Ammon's horn (tissue), 1 donor: ENCODE results near the gene C2orf76.
"Not testable (repeated sequence)": the region's sequence is repeated elsewhere in the genome, so short reads cannot be mapped to it uniquely, and the experiment has no call there.

Source experiments
- DNase-seq: peaks from one replicate; pipeline ENCODE4 v3.0.0-alpha.2; 2016; ENCODE audit warnings: low spot score

Gene C2orf76

GRCh38 chr2:119294671-119295070, 72.0 kb downstream of the C2orf76 start:
- DNase-seq = no peak

- no peak for DNase-seq
These were observed 72.7 kb downstream of the C2orf76 start for GRCh38 chr2:119293900-119294299.

GRCh38 chr2:119293254-119293653, 73.4 kb downstream of the C2orf76 start:
- no peak for DNase-seq

DNA sequence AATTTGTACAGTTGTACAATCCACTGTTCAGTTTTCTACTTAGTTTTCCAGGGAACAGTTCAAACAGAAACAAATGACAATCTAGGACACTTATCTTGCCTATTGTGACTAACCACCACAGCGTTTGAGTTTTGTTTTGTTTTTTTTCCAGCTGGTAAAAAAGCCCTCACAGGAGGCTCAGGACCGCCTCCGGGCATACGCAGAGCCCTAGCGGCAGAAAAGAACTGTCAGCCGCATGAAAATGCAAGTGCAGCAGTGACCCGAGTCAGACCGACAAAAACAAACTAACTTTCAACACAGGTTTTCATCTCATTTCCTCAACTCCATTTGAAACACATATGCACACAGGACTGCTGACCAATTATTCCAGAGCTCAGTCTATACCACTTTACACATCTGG, 74.4 kb downstream of the C2orf76 start:
- DNase-seq = peak; percentile 53

DNA sequence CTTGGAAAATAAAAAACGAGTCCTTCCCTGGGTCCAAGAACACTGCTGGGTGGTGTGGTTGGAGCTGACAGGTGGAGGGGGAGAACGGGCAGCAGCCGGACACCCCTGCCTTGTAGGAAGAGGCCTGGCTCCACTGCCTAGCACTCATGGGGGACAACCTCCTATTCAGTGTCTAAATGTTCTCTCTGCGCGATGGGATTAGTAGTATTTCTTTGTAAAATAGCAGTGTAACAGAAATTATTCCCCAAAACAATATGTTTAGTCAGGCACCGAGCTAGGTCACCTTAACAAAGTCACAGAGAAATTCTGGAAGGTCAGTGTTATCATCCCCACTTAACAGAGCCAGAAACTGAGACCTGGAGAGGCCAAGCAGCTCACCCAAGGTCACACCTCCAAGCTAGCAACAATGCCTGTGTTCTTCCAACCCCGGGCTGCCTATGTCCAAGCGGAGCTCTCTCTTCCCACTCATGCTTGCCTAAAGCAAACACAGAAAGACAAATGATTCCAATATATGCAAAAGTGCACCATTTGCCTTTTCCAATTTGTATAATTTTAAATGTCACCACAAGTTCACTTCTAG, 75.0 kb downstream of the C2orf76 start:
- no peak for DNase-seq

DNA sequence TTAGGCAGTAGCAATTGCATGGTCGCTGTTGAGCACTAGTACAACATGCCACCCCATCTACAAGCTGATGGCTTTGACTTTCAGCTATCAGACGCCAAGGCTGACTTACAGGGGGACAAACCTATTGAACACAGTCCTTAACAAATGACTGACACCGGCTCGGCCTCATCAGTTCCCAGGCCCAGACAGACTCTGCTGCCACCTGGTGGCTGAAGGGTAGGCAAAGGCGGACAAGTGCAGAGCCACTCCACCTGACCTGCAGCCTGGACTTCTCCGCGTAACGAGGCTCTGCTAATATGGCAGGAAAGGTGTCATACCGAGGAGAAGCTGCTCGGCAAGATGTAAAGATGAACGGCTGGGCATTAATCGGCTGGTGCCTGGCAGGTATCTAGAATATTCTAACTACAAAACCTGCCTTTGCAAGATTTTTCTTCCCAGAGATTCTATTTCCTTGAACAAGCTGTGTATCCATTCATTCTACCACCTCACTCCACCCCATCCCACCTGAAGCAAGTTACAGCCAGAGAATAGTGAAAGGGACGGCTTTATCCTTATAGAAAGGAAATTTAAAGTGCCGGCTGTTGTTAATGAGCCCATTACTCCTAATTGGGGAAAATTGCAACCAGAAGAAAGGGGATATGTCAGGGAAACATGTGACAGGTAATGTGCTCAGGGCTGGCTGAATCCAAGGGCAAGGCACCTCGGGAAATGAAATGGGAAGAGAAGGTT, 75.6 kb downstream of the C2orf76 start:
- DNase-seq = peak; percentile 76

GRCh38 chr2:119289642-119290041, 77.0 kb downstream of the C2orf76 start:
- DNase-seq = no peak

DNA sequence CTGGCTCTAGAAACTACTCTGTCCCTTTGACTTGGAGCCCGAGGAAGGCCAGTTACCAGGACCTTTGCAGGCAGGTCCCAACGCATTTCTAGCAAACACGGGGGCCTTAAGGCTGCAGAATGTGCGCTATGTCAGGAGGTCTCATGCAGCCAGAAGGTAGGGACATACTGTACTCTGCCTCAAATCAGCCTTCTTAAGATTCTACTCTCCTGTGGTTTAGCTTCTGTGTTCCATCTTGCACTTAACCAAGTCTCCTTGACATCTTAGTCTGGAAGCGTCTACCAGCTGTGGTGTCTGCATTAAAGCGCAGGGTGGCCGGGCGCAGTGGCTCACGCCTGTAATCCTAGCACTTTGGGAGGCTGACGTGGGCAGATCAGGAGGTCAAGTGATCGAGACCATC, 77.5 kb downstream of the C2orf76 start:
- peak; percentile 43 for DNase-seq

DNA sequence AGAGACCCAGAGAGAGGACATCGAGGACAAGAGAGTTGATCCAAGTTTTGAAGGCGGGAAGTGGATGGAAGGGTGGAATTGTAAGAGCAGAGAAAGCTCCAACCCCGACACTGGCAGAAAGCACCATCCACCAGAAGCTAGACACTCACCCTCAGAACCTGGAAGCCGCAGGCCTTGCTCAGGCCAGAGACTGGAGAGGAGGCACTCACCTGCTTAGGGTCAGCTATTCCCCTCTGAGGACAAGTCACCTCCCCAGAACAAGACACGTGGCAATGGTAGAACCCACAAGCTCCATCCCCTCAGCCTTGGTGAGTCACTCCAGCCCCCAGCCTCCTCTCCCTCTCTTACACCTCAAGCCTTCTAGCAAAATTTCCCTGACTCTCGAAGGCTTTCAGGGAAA, 78.1 kb downstream of the C2orf76 start:
- DNase-seq = no peak

DNA sequence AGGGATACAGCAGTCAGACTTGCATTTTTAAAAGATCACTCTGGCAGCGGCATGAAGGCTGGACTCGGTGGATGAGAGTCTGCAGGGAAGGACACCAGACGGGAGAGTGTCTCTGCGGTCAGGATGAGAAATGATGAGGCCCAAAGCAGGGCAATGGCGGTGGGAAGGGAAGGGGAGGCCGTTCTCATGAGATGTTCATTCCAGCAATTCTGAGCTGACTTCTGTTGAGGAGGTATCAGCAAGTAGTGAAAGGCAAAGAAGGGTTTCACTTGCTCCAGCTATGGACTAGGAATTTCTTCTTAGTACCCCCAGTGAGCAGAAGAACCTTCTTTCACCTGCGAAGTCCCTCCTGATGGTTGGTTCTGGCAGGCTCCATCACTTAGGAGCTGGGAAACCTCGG, 80.0 kb downstream of the C2orf76 start:
- DNase-seq = no peak

DNA sequence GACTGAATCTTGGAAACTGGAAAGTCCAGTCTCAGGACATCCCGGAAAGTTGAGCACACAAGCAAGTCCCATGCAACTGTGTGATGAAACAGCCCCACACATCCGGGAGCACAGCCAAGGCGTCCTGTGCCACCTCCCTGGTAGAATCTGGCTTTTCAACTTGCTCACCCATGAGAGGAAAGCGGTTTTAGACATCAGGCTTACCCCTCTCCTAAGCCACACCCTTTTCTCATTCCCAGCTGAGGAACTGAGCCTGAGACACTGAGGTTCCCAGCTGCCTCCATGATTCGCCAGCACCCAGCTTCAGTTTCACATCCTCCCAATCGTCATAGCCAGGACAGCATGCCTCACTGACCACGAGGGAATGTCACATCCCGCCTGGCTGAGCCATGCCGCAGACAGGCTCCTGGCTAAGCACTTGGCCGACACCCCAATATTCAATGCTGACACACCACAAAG, 82.7 kb downstream of the C2orf76 start:
- DNase-seq = peak; percentile 89

GRCh38 chr2:119282996-119283511, 83.6 kb downstream of the C2orf76 start:
- peak; percentile 95 for DNase-seq

- DNase-seq = peak; percentile 47
These were observed 84.3 kb downstream of the C2orf76 start for GRCh38 chr2:119282146-119282995.

GRCh38 chr2:119280680-119281079, 86.0 kb downstream of the C2orf76 start:
- DNase-seq = no peak

- no peak for DNase-seq
These were observed 87.0 kb downstream of the C2orf76 start for GRCh38 chr2:119279666-119280065.

DNA sequence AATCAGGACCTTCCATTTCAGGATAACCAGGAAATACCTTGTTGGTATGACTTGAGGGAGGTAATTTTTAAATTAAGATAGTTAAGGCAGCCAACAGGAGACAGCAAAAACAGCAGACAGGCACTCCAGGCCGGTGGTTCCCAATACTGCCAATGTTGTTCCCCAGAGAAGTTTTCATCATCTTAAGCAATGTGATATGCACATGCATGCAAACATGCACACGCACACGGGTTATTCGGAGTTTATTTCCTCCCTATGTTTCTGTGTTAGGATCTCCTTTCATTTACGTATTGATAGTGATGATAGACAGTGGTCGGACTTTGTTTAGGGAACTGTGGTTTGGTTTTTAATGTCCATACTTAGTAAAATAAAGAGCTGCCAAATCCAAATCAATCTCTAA, 87.7 kb downstream of the C2orf76 start:
- no peak for DNase-seq

- not testable (repeated sequence) for DNase-seq
These were observed 88.2 kb downstream of the C2orf76 start for GRCh38 chr2:119278385-119278784.

- DNase-seq = no peak
These were observed 89.8 kb downstream of the C2orf76 start for GRCh38 chr2:119276864-119277263.

GRCh38 chr2:119267604-119268003, 99.0 kb downstream of the C2orf76 start:
- DNase-seq = no peak

DNA sequence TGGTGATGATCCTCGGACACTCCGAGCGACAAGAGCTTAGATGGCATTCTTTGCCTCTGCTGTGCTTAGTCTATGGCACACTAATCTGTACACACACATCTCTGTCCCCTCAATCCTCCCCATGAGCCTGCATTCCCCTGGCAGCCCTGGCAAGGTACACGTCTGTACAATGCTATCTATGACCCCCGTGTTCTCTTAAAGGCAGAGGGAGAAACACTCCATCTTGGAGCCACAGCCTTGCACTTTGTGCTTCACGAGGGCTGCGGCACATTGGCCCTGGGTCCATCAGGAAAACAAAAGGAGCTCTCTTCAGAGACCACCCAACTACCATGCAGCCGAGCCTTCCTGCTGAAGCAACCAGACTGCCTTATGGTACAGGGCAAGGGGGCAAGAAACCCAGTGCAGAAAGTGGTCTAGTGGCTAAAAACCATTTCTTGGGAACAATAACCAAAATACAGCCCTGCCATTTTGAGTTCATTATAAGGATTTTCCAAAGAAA, 100.5 kb downstream of the C2orf76 start:
- no peak for DNase-seq

GRCh38 chr2:119265693-119266066, 101.0 kb downstream of the C2orf76 start:
- DNase-seq = no peak
